ENCODE results near the gene MAP4K3.
"Not testable (repeated sequence)": the region's sequence is repeated elsewhere in the genome, so short reads cannot be mapped to it uniquely, and the experiment has no call there.

MAP4K3 gene

DNA sequence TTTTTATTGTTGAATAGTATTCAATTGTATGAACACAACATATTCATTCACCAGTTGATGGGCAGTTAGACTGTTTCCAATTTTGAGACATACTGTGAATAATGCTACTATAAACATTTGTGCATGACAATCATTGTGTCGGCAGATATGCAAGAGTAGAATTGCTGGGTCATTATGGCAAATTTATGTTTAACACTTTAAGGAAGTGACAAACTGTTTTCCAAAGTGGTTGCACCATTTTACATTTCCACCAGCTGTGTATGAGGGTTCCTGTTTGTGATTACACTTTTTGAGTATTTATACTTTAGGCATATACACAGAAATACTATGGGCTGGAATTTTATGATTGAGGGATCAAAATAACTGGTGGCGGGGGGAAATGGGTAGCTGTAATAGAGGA is 61.2 kb downstream of the MAP4K3 start:
- in situ Hi-C loops (cut with MboI; ENCODE audit: low sequenced_read_pairs), result no loop called here

DNA sequence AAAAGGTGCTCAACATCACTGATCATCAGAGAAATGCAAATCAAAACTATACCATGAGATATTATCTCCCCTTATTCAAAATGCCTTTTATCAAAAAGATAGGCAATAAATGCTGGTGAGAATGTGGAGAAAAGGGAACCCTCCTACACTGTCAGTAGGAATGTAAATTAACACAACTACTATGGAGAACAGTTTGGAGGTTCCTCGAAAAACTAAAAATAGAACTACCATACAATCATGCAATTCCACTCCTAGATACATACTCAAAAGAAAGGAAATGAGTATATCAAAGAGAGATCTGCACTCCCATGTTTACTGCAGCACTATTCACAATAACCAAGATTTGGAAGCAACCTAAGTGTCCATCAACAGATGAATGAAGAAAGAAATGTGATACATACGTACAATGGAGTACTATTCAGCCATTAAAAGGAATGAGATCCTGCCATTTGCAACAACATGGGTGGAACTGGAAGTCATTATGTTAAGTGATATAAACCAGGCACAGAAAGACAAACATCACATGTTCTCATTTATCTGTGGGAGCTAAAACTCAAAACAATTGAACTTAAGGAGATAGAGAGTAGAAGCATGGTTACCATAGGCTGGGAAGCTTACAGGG is 63.8 kb downstream of the MAP4K3 start:
- in situ Hi-C loops (cut with MboI; ENCODE audit: low sequenced_read_pairs), result no loop called here

DNA sequence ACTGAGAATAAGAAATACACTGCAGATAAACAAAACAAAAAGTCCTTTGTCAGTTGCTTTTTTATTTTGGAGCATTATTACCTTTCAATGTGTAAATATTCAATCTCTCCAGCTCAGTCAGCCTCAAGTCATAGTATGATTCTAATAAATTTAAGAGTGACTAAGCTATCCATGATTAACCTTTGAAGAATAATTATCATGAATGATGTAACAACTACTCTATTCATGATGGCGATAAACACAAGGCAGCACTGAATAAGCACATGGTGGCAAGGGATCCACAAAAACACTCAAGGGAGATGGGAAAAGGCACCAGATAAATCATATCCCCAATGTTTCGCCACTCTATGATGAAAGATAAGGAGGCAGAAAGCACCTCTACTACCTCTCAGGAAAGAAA is 67.0 kb downstream of the MAP4K3 start:
- in situ Hi-C loops (cut with MboI; ENCODE audit: low sequenced_read_pairs), result no loop called here

DNA sequence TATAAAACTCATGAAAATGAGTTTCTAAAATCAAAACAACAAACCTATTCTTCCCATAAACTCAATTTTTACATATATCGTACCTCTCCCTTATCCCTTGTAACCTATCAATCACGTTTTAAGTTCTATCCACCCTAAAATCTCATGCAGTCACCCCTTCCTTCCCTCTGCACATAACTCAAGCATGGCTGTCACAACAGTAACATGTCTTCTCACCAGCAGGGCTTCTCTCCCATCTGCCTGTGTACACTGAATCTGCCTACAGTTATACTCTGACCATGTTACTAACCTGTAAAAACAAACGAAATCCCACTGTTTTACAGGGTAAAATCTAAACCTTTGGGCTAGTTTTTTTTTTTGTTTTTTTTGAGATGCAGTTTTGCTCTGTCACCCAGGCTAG is 68.2 kb downstream of the MAP4K3 start:
- in situ Hi-C loops (cut with MboI; ENCODE audit: low sequenced_read_pairs), result no loop called here

DNA sequence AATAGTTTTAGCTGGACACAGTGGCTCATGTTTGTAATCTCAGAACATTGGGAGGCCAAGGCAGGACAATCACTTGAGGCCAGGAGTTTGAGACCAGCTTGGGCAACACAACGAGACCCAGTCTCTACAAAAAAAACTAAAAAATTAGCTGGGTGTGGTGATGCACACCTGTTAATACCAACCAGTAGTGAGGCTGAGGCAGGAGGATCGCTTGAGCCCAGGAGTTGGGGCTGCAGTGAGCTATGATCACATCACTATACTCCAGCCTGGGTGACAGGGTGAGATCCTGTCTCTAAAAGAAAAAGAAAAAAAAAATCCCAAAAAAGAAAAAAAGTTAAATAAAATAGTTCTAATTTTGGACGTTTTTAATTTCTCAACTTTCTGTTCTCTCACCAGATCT is 68.7 kb downstream of the MAP4K3 start:
- in situ Hi-C loops (cut with MboI; ENCODE audit: low sequenced_read_pairs), result no loop called here

GRCh38 chr2:39362595-39362994 is 74.5 kb downstream of the MAP4K3 start:
- in situ Hi-C loops (cut with MboI; ENCODE audit: low sequenced_read_pairs), result no loop called here

GRCh38 chr2:39361511-39361910 is 75.6 kb downstream of the MAP4K3 start:
- in situ Hi-C loops (cut with MboI; ENCODE audit: low sequenced_read_pairs), result no loop called here

DNA sequence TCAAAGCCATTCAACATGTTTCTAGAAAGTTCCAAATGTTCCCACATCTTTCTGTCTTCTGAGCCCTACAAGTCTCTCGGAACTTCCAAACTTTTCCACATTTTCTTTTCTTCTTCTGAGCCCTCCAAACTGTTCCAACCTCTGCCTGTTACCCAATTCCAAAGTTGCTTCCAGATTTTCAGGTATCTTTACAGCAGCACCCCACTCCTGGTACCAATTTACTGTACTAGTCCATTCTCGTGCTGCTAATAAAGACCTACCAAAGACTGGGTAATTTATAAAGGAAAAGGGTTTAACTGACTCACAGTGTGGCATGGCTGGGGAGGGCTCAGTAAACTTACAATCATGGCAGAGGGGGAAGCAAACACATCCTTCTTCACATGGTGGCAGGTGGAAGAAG is 76.7 kb downstream of the MAP4K3 start:
- in situ Hi-C loops (cut with MboI; ENCODE audit: low sequenced_read_pairs), result not testable (repeated sequence)

DNA sequence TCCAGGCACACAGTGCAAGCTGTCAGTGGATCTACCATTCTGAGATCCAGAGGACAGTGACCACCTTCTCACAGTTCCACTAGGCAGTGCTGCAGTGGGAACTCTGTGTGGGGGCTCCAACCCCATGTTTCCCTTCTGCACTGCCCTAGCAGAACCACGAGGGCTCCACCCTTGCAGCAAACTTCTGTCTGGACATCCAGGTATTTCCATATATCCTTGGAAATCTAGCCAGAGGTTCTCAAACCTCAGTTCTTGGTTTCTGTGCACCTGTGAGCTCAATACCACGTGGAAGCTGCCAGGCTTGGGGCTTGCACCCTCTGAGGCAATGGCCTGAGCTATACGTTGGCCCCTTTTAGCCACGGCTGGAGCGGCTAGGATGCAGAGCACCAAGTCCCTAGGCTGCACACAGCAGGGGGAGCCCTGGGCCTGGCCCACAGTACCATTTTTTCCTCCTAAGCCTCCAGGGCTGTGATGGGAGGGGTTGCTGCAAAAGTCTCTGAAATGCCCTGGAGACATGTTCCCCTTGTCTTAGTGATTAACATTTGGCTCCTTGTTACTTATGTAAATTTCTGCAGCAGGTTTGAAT is 77.5 kb downstream of the MAP4K3 start:
- in situ Hi-C loops (cut with MboI; ENCODE audit: low sequenced_read_pairs), result no loop called here

GRCh38 chr2:39356922-39357639 is 80.0 kb downstream of the MAP4K3 start:
- in situ Hi-C loops (cut with MboI; ENCODE audit: low sequenced_read_pairs), result no loop called here

- in situ Hi-C loops (cut with MboI; ENCODE audit: low sequenced_read_pairs), result no loop called here
Observed at GRCh38 chr2:39350658-39351057, 86.4 kb downstream of the MAP4K3 start.

DNA sequence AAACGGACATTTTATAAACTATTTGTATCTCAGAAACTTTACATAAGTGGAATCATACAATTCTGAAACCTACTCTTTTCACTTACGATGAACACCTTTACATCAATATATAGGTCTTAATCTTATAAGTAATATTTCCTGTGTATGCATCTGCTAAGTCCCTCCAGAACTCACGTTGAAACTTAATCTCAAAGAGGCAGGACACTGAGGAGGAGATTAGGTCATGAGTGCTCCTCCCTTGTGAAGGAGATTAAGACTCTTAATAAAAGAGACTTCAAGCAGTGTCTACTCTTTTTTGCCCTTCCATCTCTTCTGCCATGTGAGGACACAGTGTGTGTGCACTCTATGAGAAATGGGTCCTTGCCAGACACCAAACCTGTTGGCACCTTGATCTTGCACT is 98.6 kb downstream of the MAP4K3 start:
- in situ Hi-C loops (cut with MboI; ENCODE audit: low sequenced_read_pairs), result no loop called here

DNA sequence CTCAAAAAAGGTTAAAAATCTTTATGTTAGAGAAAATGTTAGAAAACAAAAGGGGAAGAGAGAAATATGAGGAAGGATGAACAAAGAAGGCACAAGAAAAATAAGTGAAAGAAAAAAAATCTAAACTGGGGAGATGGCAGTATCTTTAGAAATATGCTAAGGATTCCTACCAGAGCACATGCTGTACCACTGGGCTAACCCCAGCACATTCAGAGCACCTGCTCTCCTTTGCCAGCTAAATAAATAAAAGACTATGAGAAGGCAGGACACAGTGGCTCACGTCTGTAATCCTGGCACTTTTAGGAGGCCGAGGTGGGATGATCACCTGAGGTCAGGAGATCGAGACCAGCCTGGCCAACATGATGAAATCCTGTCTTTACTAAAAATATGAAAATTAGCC is 101.2 kb downstream of the MAP4K3 start:
- in situ Hi-C loops (cut with MboI; ENCODE audit: low sequenced_read_pairs), result no loop called here

- in situ Hi-C loops (cut with MboI; ENCODE audit: low sequenced_read_pairs), result no loop called here
Observed at GRCh38 chr2:39334978-39335377, 102.1 kb downstream of the MAP4K3 start.

DNA sequence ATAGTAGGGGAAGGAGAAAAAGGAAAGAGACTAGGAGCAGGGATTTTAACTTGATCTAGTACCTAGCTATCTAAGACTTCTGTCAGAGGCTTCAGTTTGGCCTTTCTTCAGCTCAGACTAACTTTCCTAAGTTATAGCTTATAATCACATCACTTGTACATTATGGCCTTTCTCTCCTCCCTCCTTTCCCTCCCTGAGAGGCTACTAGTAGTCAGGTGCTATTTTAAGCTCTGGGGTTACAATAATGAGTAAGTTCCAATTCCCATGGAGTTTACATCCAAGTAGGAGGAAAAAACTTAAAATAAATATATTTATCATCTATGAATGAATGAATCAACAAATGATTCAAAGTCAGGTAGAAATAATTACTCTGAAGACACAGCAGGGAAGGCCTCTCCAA is 102.6 kb downstream of the MAP4K3 start:
- in situ Hi-C loops (cut with MboI; ENCODE audit: low sequenced_read_pairs), result no loop called here

- in situ Hi-C loops (cut with MboI; ENCODE audit: low sequenced_read_pairs), result no loop called here
Observed at GRCh38 chr2:39326644-39327043, 110.4 kb downstream of the MAP4K3 start.

GRCh38 chr2:39325966-39326365 is 111.1 kb downstream of the MAP4K3 start:
- in situ Hi-C loops (cut with MboI; ENCODE audit: low sequenced_read_pairs), result no loop called here

- in situ Hi-C loops (cut with MboI; ENCODE audit: low sequenced_read_pairs), result not testable (repeated sequence)
Observed at GRCh38 chr2:39321056-39322035, 115.7 kb downstream of the MAP4K3 start.

- in situ Hi-C loops (cut with MboI; ENCODE audit: low sequenced_read_pairs), result no loop called here
Observed at GRCh38 chr2:39320162-39320561, 116.9 kb downstream of the MAP4K3 start.

GRCh38 chr2:39313575-39313974 is 123.5 kb downstream of the MAP4K3 start:
- in situ Hi-C loops (cut with MboI; ENCODE audit: low sequenced_read_pairs), result no loop called here

- in situ Hi-C loops (cut with MboI; ENCODE audit: low sequenced_read_pairs), result no loop called here
Observed at GRCh38 chr2:39311469-39311868, 125.6 kb downstream of the MAP4K3 start.

Measured in HL-60/S4 (cell line).